Dendritic cell treated with granulocyte-macrophage colony-stimulating factor and Interleukin-4, amounts not matched to agents 40 ng/mL and 50 ng/mL, for 4 days (primary cell): ENCODE measurements around the gene CEP192.
"Not testable (repeated sequence)": the region's sequence is repeated elsewhere in the genome, so short reads cannot be mapped to it uniquely, and the experiment has no call there.

Experiments
- H3K27ac Mint-ChIP-seq: one replicate; pipeline ENCODE4 v1.8.0; 2022; ENCODE audit warnings: mild to moderate bottlenecking, mixed read lengths
- H3K27me3 Mint-ChIP-seq: one replicate; pipeline ENCODE4 v1.8.0; 2022; ENCODE audit warnings: mild to moderate bottlenecking, mixed read lengths
- H3K36me3 Mint-ChIP-seq: one replicate; pipeline ENCODE4 v1.8.0; 2022; ENCODE audit warnings: low read depth, mixed read lengths
- H3K4me1 Mint-ChIP-seq: one replicate; pipeline ENCODE4 v1.8.0; 2022; ENCODE audit warnings: low read depth, mixed read lengths
- H3K4me3 Mint-ChIP-seq: one replicate; pipeline ENCODE4 v1.8.0; 2022; ENCODE audit warnings: mild to moderate bottlenecking, moderate library complexity, mixed read lengths
- H3K9me3 Mint-ChIP-seq: one replicate; pipeline ENCODE4 v1.8.0; 2022; ENCODE audit warnings: mixed read lengths
- intact Hi-C: fragments of 100-400 bp; cut with micrococcal nuclease; formaldehyde crosslinking; loops from one replicate; pipeline ENCODE4 v1.15.0; 2022

Gene CEP192

DNA sequence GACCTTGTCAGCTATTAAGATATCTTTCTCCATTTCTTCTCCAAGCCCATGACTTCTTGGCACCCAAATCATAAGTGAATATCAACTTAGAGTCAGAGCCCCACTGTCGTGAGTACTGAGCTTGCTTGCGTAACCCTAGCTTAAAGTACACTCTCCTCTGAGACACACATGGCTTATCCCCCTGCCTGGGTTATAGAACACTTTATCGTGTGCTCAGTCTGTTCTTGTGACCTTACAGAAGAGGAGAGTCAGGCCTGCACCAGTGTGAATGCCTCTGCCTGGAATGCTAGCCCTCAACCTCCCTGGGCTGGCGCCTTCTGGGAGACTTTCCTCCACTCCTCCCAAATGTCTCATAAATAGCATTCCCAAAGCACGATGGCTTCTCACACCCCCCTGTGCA is 79.3 kb downstream of the CEP192 start:
- H3K4me1 Mint-ChIP-seq = peaks cover 5% of the 10 kb centered on the region
- H3K36me3 Mint-ChIP-seq = peaks cover 91% of the 10 kb centered on the region
- no peaks in the 10 kb centered on the region for H3K27me3 Mint-ChIP-seq
- no peaks in the 10 kb centered on the region for H3K9me3 Mint-ChIP-seq
- no peak overlapping the region for H3K27ac Mint-ChIP-seq
- H3K4me3 Mint-ChIP-seq = no peak overlapping the region
- intact Hi-C loops = no loop called here

- Mint-ChIP-seq H3K4me3 (no peak overlapping the region), H3K4me1 (no peaks in the 10 kb centered on the region), H3K36me3 (peaks cover 94% of the 10 kb centered on the region), H3K27ac (no peak overlapping the region), H3K9me3 (peaks cover 13% of the 10 kb centered on the region), H3K27me3 (no peaks in the 10 kb centered on the region)
- intact Hi-C loops = no loop called here
Measured at GRCh38 chr18:13076886-13077285, 85.7 kb downstream of the CEP192 start.

DNA sequence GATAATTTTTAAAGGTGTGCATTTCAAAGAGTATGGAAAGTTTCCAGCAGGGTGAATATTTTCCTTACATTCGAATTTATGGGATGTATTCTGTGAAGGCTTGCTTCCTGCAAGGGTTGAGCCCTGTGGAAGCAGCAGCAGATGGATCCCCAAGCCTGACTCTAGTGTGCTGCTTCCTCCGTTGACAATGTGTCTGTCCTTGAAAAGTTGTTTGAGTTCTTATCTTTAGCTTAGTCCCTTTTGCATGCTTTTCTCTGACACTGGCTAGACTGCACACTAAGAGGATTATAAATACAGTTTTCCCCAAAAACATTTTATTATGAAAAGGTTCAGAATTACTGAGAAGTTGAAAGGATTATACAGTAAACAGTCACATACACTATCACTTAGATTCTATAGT is 86.3 kb downstream of the CEP192 start:
- no peak overlapping the region for H3K27ac Mint-ChIP-seq
- no peak overlapping the region for H3K4me3 Mint-ChIP-seq
- H3K36me3 Mint-ChIP-seq = peaks cover 94% of the 10 kb centered on the region
- H3K9me3 Mint-ChIP-seq = peaks cover 13% of the 10 kb centered on the region
- intact Hi-C loops = no loop called here
- no peaks in the 10 kb centered on the region for H3K4me1 Mint-ChIP-seq
- H3K27me3 Mint-ChIP-seq = no peaks in the 10 kb centered on the region

- not testable (repeated sequence) for H3K27me3 Mint-ChIP-seq
- H3K36me3 Mint-ChIP-seq = peaks cover 94% of the 10 kb centered on the region
Measured at GRCh38 chr18:13078065-13078464, 86.9 kb downstream of the CEP192 start.

GRCh38 chr18:13086906-13087305 is 95.7 kb downstream of the CEP192 start:
- Mint-ChIP-seq H3K27me3 (no peaks in the 10 kb centered on the region), H3K36me3 (peaks cover 87% of the 10 kb centered on the region), H3K9me3 (no peaks in the 10 kb centered on the region), H3K4me3 (no peak overlapping the region), H3K27ac (no peak overlapping the region), H3K4me1 (no peaks in the 10 kb centered on the region)
- intact Hi-C loops = no loop called here

More at GRCh38 chr18:13078065-13078464, 86.9 kb downstream of the CEP192 start:
- H3K4me1 Mint-ChIP-seq, intact Hi-C loops, H3K4me3 Mint-ChIP-seq, H3K27ac Mint-ChIP-seq: not testable (repeated sequence)
- H3K9me3 Mint-ChIP-seq = peaks cover 13% of the 10 kb centered on the region

GRCh38 chr18:13095466-13095865 is 104.3 kb downstream of the CEP192 start:
- Mint-ChIP-seq H3K36me3 (peaks cover 91% of the 10 kb centered on the region), H3K27me3 (no peaks in the 10 kb centered on the region), H3K4me3 (no peak overlapping the region), H3K27ac (no peak overlapping the region), H3K4me1 (peaks cover 7% of the 10 kb centered on the region), H3K9me3 (no peaks in the 10 kb centered on the region)
- intact Hi-C loops = no loop called here

DNA sequence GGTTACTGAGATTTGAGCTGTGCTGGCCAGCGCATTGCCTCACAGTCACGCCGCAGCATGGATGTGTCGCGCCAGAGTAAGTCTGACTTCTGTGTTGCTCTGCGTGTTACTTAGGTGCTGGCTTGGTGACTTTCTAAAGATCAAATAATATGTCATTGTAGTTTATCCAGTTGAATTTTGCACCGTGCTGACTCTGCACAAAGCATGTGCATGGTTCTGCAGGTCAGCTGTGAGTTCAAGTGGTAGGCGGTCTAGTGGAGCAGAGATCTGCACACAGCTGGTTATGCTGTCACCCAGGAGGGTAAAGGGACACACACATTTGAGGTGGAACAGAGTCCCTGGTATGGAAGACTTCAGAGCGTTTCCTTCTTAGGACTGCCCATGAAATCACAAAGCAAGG is 105.1 kb downstream of the CEP192 start:
- Mint-ChIP-seq H3K9me3 (no peaks in the 10 kb centered on the region), H3K4me3 (no peak overlapping the region), H3K27ac (no peak overlapping the region), H3K27me3 (no peaks in the 10 kb centered on the region), H3K4me1 (peaks cover 7% of the 10 kb centered on the region), H3K36me3 (peaks cover 91% of the 10 kb centered on the region)
- intact Hi-C loops = no loop called here

DNA sequence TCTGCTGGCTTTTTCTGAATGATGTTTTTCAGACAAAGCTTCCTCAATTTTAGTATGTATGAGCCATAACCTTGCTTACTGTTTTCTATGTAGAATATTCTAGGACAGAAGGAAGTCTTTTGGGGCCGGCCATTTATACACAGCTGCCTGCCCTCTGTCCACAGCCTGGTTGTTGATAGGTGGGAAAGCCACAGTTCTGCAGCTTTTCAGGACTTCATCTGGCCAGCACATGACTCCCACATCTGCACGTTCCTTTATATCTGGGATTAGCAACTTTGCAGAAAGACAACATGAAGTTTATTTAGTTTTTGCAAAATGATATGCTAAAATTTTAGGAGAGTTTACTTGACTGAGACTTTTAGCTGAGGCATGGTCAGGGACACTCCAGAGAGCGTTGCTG is 105.6 kb downstream of the CEP192 start:
- H3K36me3 Mint-ChIP-seq = peaks cover 95% of the 10 kb centered on the region
- intact Hi-C loops = no loop called here
- H3K4me1 Mint-ChIP-seq = peaks cover 7% of the 10 kb centered on the region
- H3K27ac Mint-ChIP-seq = no peak overlapping the region
- H3K9me3 Mint-ChIP-seq = no peaks in the 10 kb centered on the region
- H3K27me3 Mint-ChIP-seq = no peaks in the 10 kb centered on the region
- H3K4me3 Mint-ChIP-seq = no peak overlapping the region

DNA sequence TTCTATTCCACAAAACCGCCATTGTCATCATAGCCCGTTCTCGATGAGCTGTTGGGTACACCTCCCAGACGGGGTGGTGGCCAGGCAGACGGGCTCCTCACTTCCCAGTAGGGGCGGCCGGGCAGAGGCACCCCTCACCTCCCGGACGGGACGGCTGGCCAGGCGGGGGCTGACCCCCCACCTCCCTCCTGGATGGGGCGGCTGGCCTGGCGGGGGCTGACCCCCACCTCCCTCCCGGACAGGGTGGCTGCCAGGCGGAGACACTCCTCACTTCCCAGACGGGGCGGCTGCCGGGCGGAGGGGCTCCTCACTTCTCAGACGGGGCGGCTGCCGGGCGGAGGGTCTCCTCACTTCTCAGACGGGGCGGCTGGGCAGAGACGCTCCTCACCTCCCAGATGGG is 106.9 kb downstream of the CEP192 start:
- intact Hi-C loops, H3K4me3 Mint-ChIP-seq, H3K27ac Mint-ChIP-seq, H3K27me3 Mint-ChIP-seq, H3K9me3 Mint-ChIP-seq, H3K4me1 Mint-ChIP-seq: not testable (repeated sequence)
- H3K36me3 Mint-ChIP-seq = peaks cover 100% of the 10 kb centered on the region

DNA sequence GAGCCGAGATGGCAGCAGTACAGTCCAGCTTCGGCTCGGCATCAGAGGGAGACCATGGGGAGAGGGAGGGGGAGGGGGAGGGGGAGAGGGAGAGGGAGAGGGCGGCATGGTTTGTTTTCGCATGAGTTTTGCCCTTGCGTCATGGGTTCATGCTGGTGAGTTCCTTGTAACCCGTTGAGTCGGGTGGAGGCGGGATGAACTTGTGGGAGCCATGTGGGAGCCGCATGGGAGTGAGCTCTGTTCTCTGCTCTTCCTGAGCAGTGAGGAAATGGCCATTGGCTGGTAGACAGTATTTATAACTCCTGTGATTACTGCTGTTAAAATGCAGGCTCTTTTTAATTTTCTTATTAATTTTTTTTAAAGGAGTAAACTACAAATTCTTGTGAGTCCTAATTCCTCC is 108.0 kb downstream of the CEP192 start:
- intact Hi-C loops = no loop called here
- Mint-ChIP-seq H3K9me3 (no peaks in the 10 kb centered on the region), H3K27me3 (no peaks in the 10 kb centered on the region), H3K4me1 (no peaks in the 10 kb centered on the region), H3K4me3 (no peak overlapping the region), H3K27ac (no peak overlapping the region), H3K36me3 (peaks cover 100% of the 10 kb centered on the region)

- Mint-ChIP-seq H3K36me3 (peaks cover 100% of the 10 kb centered on the region), H3K4me1 (no peaks in the 10 kb centered on the region), H3K9me3 (no peaks in the 10 kb centered on the region), H3K27ac (no peak overlapping the region), H3K4me3 (no peak overlapping the region), H3K27me3 (no peaks in the 10 kb centered on the region)
- intact Hi-C loops = no loop called here
Measured at GRCh38 chr18:13100942-13101658, 109.9 kb downstream of the CEP192 start.

GRCh38 chr18:13101659-13102197 is 110.6 kb downstream of the CEP192 start:
- Mint-ChIP-seq H3K36me3 (peaks cover 100% of the 10 kb centered on the region), H3K4me1 (no peaks in the 10 kb centered on the region), H3K4me3 (no peak overlapping the region), H3K27me3 (no peaks in the 10 kb centered on the region), H3K9me3 (no peaks in the 10 kb centered on the region), H3K27ac (no peak overlapping the region)
- intact Hi-C loops = no loop called here

GRCh38 chr18:13103366-13103765 is 112.2 kb downstream of the CEP192 start:
- Mint-ChIP-seq H3K9me3 (no peaks in the 10 kb centered on the region), H3K4me3 (no peak overlapping the region), H3K36me3 (peaks cover 100% of the 10 kb centered on the region), H3K27ac (no peak overlapping the region), H3K27me3 (no peaks in the 10 kb centered on the region), H3K4me1 (no peaks in the 10 kb centered on the region)
- intact Hi-C loops = no loop called here

DNA sequence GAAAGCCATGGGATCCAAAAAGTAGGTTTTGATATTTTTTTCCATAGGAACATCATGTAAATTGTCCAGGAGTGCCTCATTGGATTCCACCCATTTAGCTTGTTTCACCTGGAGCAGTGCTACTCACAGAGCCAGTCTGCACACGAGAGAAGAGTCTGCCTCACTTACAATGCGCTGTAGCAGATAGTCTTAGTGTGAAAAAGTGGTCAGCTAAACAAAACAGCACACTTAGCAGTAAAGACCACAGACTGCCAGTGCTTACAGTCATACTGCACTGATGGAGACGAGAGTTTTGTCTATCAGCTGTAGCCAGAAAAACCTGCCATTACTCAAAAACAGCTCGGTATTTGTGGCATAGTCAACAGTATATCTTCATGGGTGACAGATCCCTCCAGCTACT is 113.9 kb downstream of the CEP192 start:
- Mint-ChIP-seq H3K4me3 (no peak overlapping the region), H3K4me1 (no peaks in the 10 kb centered on the region), H3K27ac (no peak overlapping the region), H3K36me3 (peaks cover 98% of the 10 kb centered on the region), H3K27me3 (no peaks in the 10 kb centered on the region), H3K9me3 (no peaks in the 10 kb centered on the region)
- intact Hi-C loops = no loop called here

DNA sequence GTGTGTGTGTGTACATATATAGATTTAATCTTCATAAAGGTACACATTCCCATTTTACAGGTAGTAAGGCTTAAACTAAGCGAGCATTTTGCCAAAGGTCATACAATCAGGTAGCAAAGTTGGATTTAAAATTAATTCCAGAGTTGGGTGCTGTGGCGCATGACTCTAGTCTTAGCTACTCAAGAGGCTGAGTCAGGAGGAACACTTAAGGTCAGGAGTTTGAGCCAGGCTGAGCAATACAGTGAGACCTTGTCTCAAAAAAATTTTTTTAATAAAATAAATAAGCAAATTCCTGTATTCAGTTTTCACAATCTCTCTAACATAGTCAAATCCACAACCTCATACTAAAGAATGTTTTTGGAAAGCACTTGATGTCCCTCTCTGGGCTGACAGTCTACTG is 115.9 kb downstream of the CEP192 start:
- Mint-ChIP-seq H3K27ac (no peak overlapping the region), H3K4me1 (no peaks in the 10 kb centered on the region), H3K9me3 (no peaks in the 10 kb centered on the region), H3K36me3 (peaks cover 92% of the 10 kb centered on the region), H3K4me3 (no peak overlapping the region), H3K27me3 (no peaks in the 10 kb centered on the region)
- intact Hi-C loops = no loop called here
